ENCODE data around the gene PYROXD2.
A peak's percentile ranks its signal among the peaks of the same experiment; 100 is the strongest.

Gene PYROXD2

GRCh38 chr10:98414932-98415730 lies at the start of gene PYROXD2:
TSS of gene PYROXD2 (minus strand) at chr10:98415182. CDS start at chr10:98415135, 47 bp downstream.
- in situ Hi-C loops (cut with HindIII; ENCODE audit: low pct_unique_long_range_greater_than_20kb, low sequenced_read_pairs), result no loop called here
- DNase-seq (ENCODE audit: low read depth in 1 of 2, low spot score in 1 of 2), result peak; percentile 95 to 97
- TF ChIP-seq JUND (IDR thresholded peaks at IDR 0.05; ENCODE audit: low read depth), result no peak

GRCh38 chr10:98463976-98464754 lies 49.2 kb upstream of the PYROXD2 start:
- DNase-seq (ENCODE audit: low read depth in 1 of 2, low spot score in 1 of 2), result no peak
- in situ Hi-C loops (cut with HindIII; ENCODE audit: low pct_unique_long_range_greater_than_20kb, low sequenced_read_pairs), result no loop called here
- no peak for TF ChIP-seq JUND (IDR thresholded peaks at IDR 0.05; ENCODE audit: low read depth)

GRCh38 chr10:98463016-98463415 lies 48.0 kb upstream of the PYROXD2 start:
- in situ Hi-C loops (cut with HindIII; ENCODE audit: low pct_unique_long_range_greater_than_20kb, low sequenced_read_pairs), result no loop called here
- DNase-seq (ENCODE audit: low read depth in 1 of 2, low spot score in 1 of 2), result no peak
- TF ChIP-seq JUND (IDR thresholded peaks at IDR 0.05; ENCODE audit: low read depth), result no peak

GRCh38 chr10:98461500-98461842 lies 46.5 kb upstream of the PYROXD2 start:
- TF ChIP-seq JUND (IDR thresholded peaks at IDR 0.05; ENCODE audit: low read depth), result no peak
- in situ Hi-C loops (cut with HindIII; ENCODE audit: low pct_unique_long_range_greater_than_20kb, low sequenced_read_pairs), result no loop called here
- no peak for DNase-seq (ENCODE audit: low read depth in 1 of 2, low spot score in 1 of 2)

- no peak for DNase-seq (ENCODE audit: low read depth in 1 of 2, low spot score in 1 of 2)
- TF ChIP-seq JUND (IDR thresholded peaks at IDR 0.05; ENCODE audit: low read depth), result no peak
- in situ Hi-C loops (cut with HindIII; ENCODE audit: low pct_unique_long_range_greater_than_20kb, low sequenced_read_pairs), result no loop called here
These were observed 46.0 kb upstream of the PYROXD2 start for GRCh38 chr10:98460837-98461499.

GRCh38 chr10:98458809-98459784 lies 44.1 kb upstream of the PYROXD2 start:
- in situ Hi-C loops (cut with HindIII; ENCODE audit: low pct_unique_long_range_greater_than_20kb, low sequenced_read_pairs), result no loop called here

GRCh38 chr10:98457721-98458120 lies 42.7 kb upstream of the PYROXD2 start:
- in situ Hi-C loops (cut with HindIII; ENCODE audit: low pct_unique_long_range_greater_than_20kb, low sequenced_read_pairs), result no loop called here

More at GRCh38 chr10:98458809-98459784, 44.1 kb upstream of the PYROXD2 start:
- no peak for DNase-seq (ENCODE audit: low read depth in 1 of 2, low spot score in 1 of 2)
- no peak for TF ChIP-seq JUND (IDR thresholded peaks at IDR 0.05; ENCODE audit: low read depth)

GRCh38 chr10:98456686-98457482 lies 41.9 kb upstream of the PYROXD2 start:
- DNase-seq (ENCODE audit: low read depth in 1 of 2, low spot score in 1 of 2), result no peak
- in situ Hi-C loops (cut with HindIII; ENCODE audit: low pct_unique_long_range_greater_than_20kb, low sequenced_read_pairs), result no loop called here
- TF ChIP-seq JUND (IDR thresholded peaks at IDR 0.05; ENCODE audit: low read depth), result no peak

More at GRCh38 chr10:98457721-98458120, 42.7 kb upstream of the PYROXD2 start:
- TF ChIP-seq JUND (IDR thresholded peaks at IDR 0.05; ENCODE audit: low read depth), result no peak
- DNase-seq (ENCODE audit: low read depth in 1 of 2, low spot score in 1 of 2), result no peak

GRCh38 chr10:98456043-98456570 lies 41.1 kb upstream of the PYROXD2 start:
- no peak for DNase-seq (ENCODE audit: low read depth in 1 of 2, low spot score in 1 of 2)
- TF ChIP-seq JUND (IDR thresholded peaks at IDR 0.05; ENCODE audit: low read depth), result no peak
- in situ Hi-C loops (cut with HindIII; ENCODE audit: low pct_unique_long_range_greater_than_20kb, low sequenced_read_pairs), result no loop called here

GRCh38 chr10:98453729-98454128 lies 38.7 kb upstream of the PYROXD2 start:
- in situ Hi-C loops (cut with HindIII; ENCODE audit: low pct_unique_long_range_greater_than_20kb, low sequenced_read_pairs), result no loop called here
- DNase-seq (ENCODE audit: low read depth in 1 of 2, low spot score in 1 of 2), result no peak
- TF ChIP-seq JUND (IDR thresholded peaks at IDR 0.05; ENCODE audit: low read depth), result no peak

GRCh38 chr10:98450618-98451017 lies 35.6 kb upstream of the PYROXD2 start:
- no peak for TF ChIP-seq JUND (IDR thresholded peaks at IDR 0.05; ENCODE audit: low read depth)
- DNase-seq (ENCODE audit: low read depth in 1 of 2, low spot score in 1 of 2), result no peak
- in situ Hi-C loops (cut with HindIII; ENCODE audit: low pct_unique_long_range_greater_than_20kb, low sequenced_read_pairs), result no loop called here

All from T47D (cell line).